ENCODE measurements around the gene STXBP2.
A peak's percentile ranks its signal among the peaks of the same experiment; 100 is the strongest.

Gene STXBP2

GRCh38 chr19:7636691-7637373, at the start of gene STXBP2:
Gene STXBP2, plus strand, starts transcription at chr19:7637110. Its CDS starts 40 bp downstream, at chr19:7637150.
- peak; percentile 88 to 89 for DNase-seq (ENCODE audit: low read depth in 2 of 2)

DNA sequence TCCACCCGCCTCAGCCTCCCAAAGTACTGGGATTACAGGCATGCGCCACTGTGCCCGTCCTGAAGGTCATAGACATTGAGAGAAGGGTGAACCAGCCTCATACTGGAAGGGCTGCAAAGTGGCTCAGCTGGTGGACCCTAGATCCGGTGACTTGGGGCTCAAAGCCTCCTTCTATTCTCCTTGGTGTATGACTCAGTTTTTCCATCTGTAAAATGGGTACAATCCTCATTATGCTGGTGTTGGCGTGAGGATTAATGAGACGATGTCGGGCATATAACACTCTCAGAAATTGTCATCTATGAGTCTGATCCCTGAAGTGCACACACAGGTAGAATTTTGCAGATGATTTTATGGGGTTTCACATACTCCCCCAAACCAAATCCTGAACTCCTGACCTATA, 47.1 kb upstream of the STXBP2 start:
- DNase-seq (ENCODE audit: low read depth in 2 of 2), result no peak

DNA sequence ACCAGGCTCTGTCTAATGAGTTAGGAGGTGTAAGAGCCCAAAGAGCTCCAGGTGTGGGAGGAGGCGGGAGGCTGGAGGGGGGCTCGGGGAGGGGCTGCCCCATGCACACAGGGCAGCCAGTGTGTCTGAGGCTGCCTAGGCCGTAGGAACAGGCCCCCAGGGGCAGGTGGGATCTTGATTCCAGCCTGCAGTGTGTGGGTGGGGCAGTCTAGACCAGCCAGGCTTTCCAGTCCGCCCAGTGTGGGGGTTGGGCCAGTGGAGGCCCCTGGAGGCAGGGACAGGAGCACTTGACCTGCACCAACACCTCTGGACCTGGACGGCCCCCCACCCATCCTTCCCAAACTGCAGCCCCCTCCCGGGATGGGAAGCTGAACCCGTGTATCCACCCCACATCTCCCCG, 46.7 kb upstream of the STXBP2 start:
- no peak for DNase-seq (ENCODE audit: low read depth in 2 of 2)

GRCh38 chr19:7595466-7596133, 41.3 kb upstream of the STXBP2 start, which contains the start of gene CAMSAP3:
Gene CAMSAP3, plus strand, starts transcription at chr19:7595863. Its CDS starts 140 bp downstream, at chr19:7596003.
- DNase-seq (ENCODE audit: low read depth in 2 of 2), result peak; percentile 4 to 30

DNA sequence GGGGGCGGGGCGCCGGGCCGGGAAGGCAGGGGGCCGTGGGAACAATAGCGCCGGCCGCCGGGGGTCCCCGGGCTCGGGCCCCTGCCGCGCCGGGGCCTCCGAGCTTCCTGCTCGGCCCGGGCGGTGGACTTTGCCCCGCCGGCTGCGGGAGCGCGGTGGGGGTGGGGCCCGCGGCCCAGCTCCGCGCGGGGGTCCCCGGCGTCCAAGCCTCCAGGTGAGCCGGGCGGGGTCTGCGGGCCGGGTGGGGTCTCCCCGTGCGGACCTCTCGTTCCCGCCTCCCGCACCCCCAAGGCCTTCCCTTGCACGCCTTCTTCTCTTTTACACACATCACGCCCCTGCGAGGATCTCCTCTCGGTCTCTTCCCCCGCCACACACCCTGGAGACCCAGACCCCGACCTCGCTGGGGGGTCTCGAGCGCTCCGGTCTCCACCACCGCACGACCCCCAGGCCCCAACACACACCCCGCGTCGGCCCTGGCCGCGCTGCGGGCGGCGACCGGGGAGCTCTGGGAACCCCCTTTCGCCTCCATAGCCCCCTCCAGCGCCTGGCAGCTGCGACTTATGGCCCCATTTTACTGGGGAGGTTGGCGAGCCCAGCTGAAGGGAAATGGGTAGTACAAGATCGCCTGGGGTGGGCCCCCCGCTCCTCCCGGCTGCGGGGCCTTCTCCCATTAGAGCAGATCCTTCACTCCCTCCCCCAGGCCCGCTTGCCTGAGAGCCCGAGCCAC, 40.5 kb upstream of the STXBP2 start:
- no peak for DNase-seq (ENCODE audit: low read depth in 2 of 2)

- DNase-seq (ENCODE audit: low read depth in 2 of 2), result no peak
Measured at GRCh38 chr19:7597689-7598088, 39.2 kb upstream of the STXBP2 start.

DNA sequence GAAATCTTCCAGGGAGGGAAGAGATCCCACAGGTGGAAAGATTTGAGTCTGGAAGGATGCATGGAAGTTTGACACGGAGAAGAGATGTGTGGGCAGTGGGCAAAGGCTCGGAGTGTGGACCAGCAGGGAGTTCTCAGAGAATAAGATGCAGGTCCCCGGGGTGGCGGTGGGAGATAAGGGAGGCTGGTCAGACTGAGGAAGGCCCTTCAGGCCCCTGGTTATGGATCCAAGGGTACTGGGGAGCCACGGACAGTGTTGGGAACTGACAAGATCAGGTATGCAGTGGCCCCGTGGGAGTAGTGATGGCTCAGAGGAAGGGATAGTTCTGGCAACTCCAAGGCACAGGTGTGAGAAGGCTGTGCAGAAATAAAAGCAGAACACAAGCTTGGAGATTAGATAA, 38.7 kb upstream of the STXBP2 start:
- no peak for DNase-seq (ENCODE audit: low read depth in 2 of 2)

DNA sequence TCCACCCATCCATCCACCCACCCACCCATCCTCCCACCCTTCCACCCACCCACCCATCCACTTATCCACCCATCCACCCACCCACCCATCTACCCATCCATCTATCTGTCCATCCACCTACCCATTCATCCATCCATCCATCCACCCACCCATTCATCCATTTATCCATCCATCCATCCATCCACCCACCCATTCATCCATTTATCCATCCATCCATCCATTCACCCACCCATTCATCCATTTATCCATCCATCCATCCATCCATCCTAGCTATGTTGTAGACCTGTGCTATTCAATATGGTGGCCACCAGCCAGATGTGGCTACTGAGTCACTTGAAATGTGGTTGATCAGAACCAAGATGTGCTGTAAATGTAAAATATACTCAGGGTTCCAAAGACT, 36.2 kb upstream of the STXBP2 start:
- DNase-seq (ENCODE audit: low read depth in 2 of 2), result no peak

DNA sequence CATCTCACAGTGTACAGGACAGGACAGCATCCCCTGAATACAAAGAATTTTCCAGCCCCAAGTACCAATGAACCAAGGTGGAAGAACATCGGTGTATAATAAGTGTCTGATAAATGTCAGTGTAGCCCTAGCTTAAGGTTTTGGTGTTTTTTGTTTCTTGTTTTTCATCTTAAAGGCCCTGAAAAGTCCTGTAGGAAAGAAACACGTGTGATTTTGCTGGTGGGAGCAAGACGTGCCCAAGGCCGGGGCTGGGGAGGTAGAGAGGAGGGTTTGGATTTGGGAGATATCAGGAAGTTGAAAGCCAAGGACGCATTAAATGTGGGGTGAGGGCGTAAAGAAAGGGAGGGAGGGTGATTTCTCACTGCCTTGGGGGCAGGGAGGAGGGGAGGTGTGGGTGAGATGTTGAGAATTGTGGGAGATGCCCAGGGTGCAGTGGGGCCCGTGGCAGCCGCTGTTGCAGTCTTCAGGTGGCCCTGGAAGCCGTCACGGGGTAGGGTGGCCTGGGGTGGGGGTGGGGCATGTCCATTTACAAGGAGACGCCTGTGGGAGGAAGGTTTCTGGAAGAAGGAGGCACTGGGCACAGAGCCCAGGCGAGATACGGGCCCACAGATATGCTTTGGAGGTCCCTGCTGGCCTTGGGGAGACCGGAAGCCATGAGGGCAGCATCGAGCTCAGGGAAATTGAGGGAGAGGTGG, 34.5 kb upstream of the STXBP2 start:
- no peak for DNase-seq (ENCODE audit: low read depth in 2 of 2)

DNA sequence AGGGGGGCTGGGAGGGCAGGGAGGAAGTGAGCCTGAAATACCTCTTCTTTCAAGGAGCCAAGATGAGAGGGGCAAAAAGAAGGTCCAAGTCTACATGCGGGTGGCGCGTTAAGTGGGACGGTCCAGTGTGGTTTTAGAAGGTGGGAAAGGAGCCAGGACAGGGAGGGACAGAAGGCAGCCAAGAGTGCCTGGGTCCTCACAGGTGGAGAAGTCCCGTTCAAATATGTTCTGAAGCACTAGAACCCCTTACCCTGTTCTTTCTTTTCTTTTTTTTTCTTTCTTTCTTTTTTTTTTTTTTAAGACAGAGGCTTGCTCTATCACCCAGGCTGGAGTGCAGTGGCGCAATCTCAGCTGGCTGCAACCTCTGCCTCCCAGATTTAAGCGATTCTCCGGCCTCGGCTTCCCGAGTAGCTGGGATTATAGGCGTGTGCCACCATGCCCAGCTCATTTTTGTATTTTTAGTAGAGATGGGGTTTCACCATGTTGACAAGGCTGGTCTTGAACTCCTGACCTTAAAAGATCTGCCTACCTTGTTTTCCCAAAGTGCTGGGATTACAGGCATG, 33.9 kb upstream of the STXBP2 start:
- no peak for DNase-seq (ENCODE audit: low read depth in 2 of 2)

- no peak for DNase-seq (ENCODE audit: low read depth in 2 of 2)
Measured at GRCh38 chr19:7603919-7604318, 33.0 kb upstream of the STXBP2 start.

DNA sequence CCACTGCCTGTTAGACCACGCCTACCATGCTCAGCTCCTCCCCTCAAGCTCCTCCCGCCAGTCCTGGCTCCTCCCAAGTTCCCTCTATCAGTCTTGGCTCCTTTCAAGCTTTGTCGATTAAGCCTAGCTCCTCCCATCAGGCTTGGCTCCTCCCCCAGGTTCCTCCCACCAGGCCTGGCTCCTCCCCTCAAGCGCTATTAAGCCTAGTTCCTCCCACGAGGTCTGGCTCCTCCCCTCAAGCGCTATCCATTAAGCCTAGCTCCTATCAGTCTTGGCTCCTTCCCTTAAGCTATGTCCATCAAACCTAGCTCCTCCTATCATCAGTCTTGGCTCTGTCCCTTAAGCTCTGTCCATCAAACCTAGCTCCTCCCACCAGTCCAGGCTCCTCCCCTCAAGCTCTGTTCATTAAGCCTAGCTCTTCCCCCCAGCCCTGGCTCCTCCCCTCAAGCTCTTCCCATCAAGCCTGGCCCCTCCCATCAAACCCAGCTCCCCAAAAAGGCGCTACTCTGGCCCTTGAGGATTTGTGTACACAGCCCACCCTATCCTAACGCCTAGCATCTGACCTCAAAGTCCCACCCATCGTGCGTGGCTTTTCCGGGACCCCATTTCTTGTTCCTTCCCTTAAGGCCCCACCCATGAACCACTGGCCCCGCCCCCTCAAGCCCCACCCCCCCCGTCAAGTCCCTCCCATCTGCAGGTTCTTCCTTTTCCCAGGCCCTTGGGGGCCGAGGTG, 31.3 kb upstream of the STXBP2 start:
- peak; percentile 12 to 13 for DNase-seq (ENCODE audit: low read depth in 2 of 2)

DNA sequence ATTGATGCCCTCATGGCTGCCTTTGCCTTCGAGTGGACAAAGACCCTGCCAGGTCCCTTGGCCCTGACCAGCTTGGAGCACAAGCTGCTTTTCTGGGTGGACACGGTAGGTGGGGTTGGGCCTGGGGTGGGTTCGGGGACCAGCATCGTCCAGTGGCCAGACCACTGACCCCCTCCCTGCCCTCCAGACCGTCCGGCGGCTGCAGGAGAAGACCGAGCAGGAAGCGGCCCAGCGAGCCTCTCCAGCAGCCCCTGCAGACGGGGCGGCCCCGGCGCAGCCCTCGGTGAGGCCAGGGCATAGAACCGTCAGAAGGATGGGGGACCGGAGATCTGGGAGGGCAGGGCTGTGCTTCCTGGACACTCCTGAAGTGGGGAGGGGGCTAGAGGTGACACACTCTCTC, 30.6 kb upstream of the STXBP2 start:
- no peak for DNase-seq (ENCODE audit: low read depth in 2 of 2)

- DNase-seq (ENCODE audit: low read depth in 2 of 2), result no peak
Measured at GRCh38 chr19:7607212-7607873, 29.6 kb upstream of the STXBP2 start.

DNA sequence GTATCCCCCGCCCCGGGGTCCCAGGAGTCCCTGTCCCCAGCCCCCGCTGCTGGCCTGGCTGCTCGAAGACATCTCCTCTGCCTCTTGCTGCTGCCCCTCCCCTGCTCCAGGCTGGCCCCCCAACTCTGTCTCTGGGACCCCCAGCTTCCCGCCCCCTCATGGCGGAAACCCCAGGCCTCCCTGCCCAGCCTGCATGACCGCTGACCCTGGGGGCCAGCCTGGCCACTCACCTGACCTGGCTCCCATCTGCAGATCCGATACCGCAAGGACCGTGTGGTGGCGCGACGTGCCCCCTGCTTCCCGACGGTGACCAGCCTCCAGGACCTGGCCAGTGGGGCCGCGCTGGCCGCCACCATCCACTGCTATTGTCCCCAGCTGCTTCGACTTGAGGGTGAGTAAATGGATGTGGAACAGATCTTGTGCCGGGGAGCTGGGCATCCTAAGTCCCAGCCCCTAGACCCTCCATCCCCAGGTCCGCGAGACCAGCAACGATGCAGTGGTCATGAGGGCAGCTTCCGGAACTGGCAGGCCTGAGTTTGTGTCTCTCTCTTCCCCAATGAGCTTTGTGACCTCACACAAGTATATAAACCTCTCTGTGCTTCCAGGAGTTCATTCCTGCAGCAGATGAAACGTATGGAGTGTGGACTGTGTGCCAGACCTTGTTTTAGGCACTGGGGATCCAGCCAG, 28.9 kb upstream of the STXBP2 start:
- DNase-seq (ENCODE audit: low read depth in 2 of 2), result no peak

- DNase-seq (ENCODE audit: low read depth in 2 of 2), result no peak
Measured at GRCh38 chr19:7610491-7611240, 26.2 kb upstream of the STXBP2 start.

DNA sequence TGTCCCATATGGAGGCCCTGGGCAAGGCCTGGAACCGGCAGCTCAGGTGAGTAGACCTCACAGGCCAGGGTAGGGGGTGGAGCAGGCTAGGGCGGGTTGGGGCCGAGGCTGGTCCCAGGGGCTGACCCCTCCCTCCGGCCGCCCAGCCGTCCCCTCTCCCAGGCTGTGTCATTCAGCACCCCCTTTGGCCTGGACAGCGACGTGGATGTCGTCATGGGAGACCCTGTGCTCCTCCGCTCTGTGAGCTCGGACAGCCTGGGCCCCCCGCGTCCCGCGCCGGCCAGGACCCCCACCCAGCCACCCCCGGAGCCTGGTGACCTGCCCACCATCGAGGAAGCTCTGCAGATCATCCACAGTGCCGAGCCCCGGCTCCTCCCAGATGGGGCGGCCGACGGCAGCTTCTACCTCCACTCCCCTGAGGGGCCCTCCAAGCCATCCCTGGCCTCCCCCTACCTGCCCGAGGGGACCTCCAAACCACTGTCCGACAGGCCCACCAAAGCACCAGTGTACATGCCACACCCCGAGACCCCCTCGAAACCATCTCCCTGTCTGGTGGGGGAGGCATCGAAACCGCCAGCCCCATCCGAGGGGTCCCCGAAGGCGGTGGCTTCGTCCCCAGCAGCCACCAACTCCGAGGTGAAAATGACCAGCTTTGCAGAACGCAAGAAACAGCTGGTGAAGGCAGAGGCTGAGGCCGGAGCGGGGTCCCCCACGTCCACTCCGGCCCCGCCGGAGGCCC, 25.2 kb upstream of the STXBP2 start:
- DNase-seq (ENCODE audit: low read depth in 2 of 2), result no peak

Measured in activated CD4-positive, alpha-beta T cell treated with anti-CD3 and anti-CD28 coated beads for 24 hours (primary cell).